Stimulated activated CD8-positive, alpha-beta memory T cell treated with anti-CD3 and anti-CD28 coated beads, Interleukin-12 subunit alpha, Interleukin-12 subunit beta, amount 100 ng/mL, for 4 hours (primary cell): Measurements from ENCODE around the gene TENM4.
"Not testable (repeated sequence)": the region's sequence is repeated elsewhere in the genome, so short reads cannot be mapped to it uniquely, and the experiment has no call there.

Source experiments
- DNase-seq: peaks from one replicate; pipeline ENCODE4 v3.0.0-alpha.2; 2020; ENCODE audit warnings: low read depth

Gene TENM4

GRCh38 chr11:78841456-78842060, 599.3 kb downstream of the TENM4 start:
- DNase-seq = no peak

GRCh38 chr11:78840623-78841022, 600.2 kb downstream of the TENM4 start:
- no peak for DNase-seq

GRCh38 chr11:78840200-78840599, 600.6 kb downstream of the TENM4 start:
- DNase-seq = no peak

- DNase-seq = no peak
Measured at GRCh38 chr11:78838417-78838816, 602.4 kb downstream of the TENM4 start.

- no peak for DNase-seq
Measured at GRCh38 chr11:78835646-78836045, 605.2 kb downstream of the TENM4 start.

- DNase-seq = no peak
Measured at GRCh38 chr11:78834886-78835285, 605.9 kb downstream of the TENM4 start.

- DNase-seq = no peak
Measured at GRCh38 chr11:78833237-78833636, 607.6 kb downstream of the TENM4 start.

- no peak for DNase-seq
Measured at GRCh38 chr11:78832226-78832947, 608.4 kb downstream of the TENM4 start.

GRCh38 chr11:78831571-78831970, 609.3 kb downstream of the TENM4 start:
- no peak for DNase-seq

- DNase-seq = no peak
Measured at GRCh38 chr11:78830277-78830819, 610.5 kb downstream of the TENM4 start.

GRCh38 chr11:78829146-78829545, 611.7 kb downstream of the TENM4 start:
- DNase-seq = no peak

- no peak for DNase-seq
Measured at GRCh38 chr11:78828676-78829075, 612.2 kb downstream of the TENM4 start.

- not testable (repeated sequence) for DNase-seq
Measured at GRCh38 chr11:78827291-78827690, 613.5 kb downstream of the TENM4 start.

- no peak for DNase-seq
Measured at GRCh38 chr11:78825591-78826020, 615.2 kb downstream of the TENM4 start.

- no peak for DNase-seq
Measured at GRCh38 chr11:78823588-78823987, 617.2 kb downstream of the TENM4 start.

- DNase-seq = no peak
Measured at GRCh38 chr11:78822931-78823423, 617.9 kb downstream of the TENM4 start.

- no peak for DNase-seq
Measured at GRCh38 chr11:78821371-78822306, 619.2 kb downstream of the TENM4 start.

GRCh38 chr11:78820741-78821140, 620.1 kb downstream of the TENM4 start:
- no peak for DNase-seq

GRCh38 chr11:78818201-78818600, 622.6 kb downstream of the TENM4 start:
- DNase-seq = no peak

- no peak for DNase-seq
Measured at GRCh38 chr11:78815831-78816230, 625.0 kb downstream of the TENM4 start.

GRCh38 chr11:78812513-78813293, 628.1 kb downstream of the TENM4 start:
- DNase-seq = no peak
